G401 (cell line): ENCODE data around the gene CCDC185. TPM values are rescaled to one million over a fixed set of nuclear protein-coding genes. Genes with fewer than 3 reads are reported as not detected.
A peak's percentile ranks its signal among the peaks of the same experiment; 100 is the strongest.

Experiments
- DNase-seq: peaks from one replicate; pipeline ENCODE4 v3.0.0-alpha.2; 2015; ENCODE audit warnings: low spot score
- in situ Hi-C: cut with HindIII; loops from 2 replicates; pipeline ENCODE4 v1.10.0; 2016; ENCODE audit warnings: low sequenced_read_pairs, mixed read lengths
- total RNA-seq: library from RNA; depleted of rRNA; stranded (reverse); fragments of >200 nt; shearing (Covaris generic); gene quantifications from 2 replicates; pipeline ENCODE4 v1.2.3, GENCODE V29; 2014; rRNA removed

CCDC185 gene
- total RNA-seq, 1 experiment from 2014 or later: not detected

GRCh38 chr1:223423641-223424233 lies 30.5 kb downstream of the CCDC185 start:
- no peak for DNase-seq
- in situ Hi-C loops: no loop called here

GRCh38 chr1:223425550-223425949 lies 32.3 kb downstream of the CCDC185 start:
- in situ Hi-C loops: no loop called here
- no peak for DNase-seq

GRCh38 chr1:223426936-223427335 lies 33.7 kb downstream of the CCDC185 start:
- in situ Hi-C loops: no loop called here

GRCh38 chr1:223429313-223429731 lies 36.1 kb downstream of the CCDC185 start:
- in situ Hi-C loops: no loop called here
- DNase-seq: peak; percentile 89

More at GRCh38 chr1:223426936-223427335, 33.7 kb downstream of the CCDC185 start:
- no peak for DNase-seq

- in situ Hi-C loops: no loop called here
These were observed 36.6 kb downstream of the CCDC185 start for GRCh38 chr1:223429821-223430220.

GRCh38 chr1:223430236-223430635 lies 37.0 kb downstream of the CCDC185 start:
- peak; percentile 42 for DNase-seq
- in situ Hi-C loops: no loop called here

More at GRCh38 chr1:223429821-223430220, 36.6 kb downstream of the CCDC185 start:
- DNase-seq: no peak

- in situ Hi-C loops: no loop called here
- no peak for DNase-seq
These were observed 43.9 kb downstream of the CCDC185 start for GRCh38 chr1:223437151-223437550.

GRCh38 chr1:223443397-223443796 lies 50.2 kb downstream of the CCDC185 start:
- no peak for DNase-seq
- in situ Hi-C loops: no loop called here

GRCh38 chr1:223444411-223444810 lies 51.2 kb downstream of the CCDC185 start:
- in situ Hi-C loops: no loop called here
- no peak for DNase-seq

Other genes starting within 250 kb of the CCDC185 start
- not detected in 2 replicates for gene SUSD4, start 29.2 kb upstream of the CCDC185 start, total RNA-seq